Subcutaneous adipose tissue (tissue), 4 donors: ENCODE data around the gene CD164. TPM values are rescaled to one million over a fixed set of nuclear protein-coding genes. Genes with fewer than 3 reads are reported as not detected.

Experiments
- CTCF ChIP-seq: fragments of 450-650 bp; IDR thresholded peaks from one replicate; pipeline ENCODE4 v1.5.1; 2016; ENCODE audit warnings: low read depth, mild to moderate bottlenecking, control low read depth, antibody characterized with exemption, moderate library complexity
- total RNA-seq, 4 donors: library from RNA; depleted of rRNA; stranded (reverse); fragments of >200 nt; gene quantifications; one replicate each; pipeline ENCODE4 v1.1.0, GENCODE V29; 2016

The CD164 gene
- total RNA-seq, 4 donors from 2014 or later, result 177 to 516 (median 317) TPM

GRCh38 chr6:109362102-109362884, 20.0 kb downstream of the CD164 start:
- TF ChIP-seq CTCF, result no peak

GRCh38 chr6:109360791-109361190, 21.5 kb downstream of the CD164 start:
- no peak for TF ChIP-seq CTCF

DNA sequence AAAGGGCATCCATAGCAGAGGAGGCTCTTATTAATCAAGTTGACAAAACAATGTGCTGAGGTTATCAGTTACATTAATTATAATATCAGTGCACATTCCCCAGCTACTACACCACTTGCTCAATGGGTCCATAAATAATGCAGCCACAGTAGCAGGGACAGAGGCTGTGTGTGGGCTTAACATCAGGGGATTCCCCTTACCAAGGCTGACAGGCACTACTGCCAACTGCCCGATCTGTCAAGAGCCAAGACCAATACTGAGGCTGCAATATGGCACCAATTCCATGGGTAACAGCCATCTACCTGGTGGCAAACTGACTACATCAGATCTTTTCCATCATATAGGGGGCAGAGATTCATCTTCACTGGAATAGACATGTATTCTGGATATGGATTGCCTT, 22.0 kb downstream of the CD164 start:
- TF ChIP-seq CTCF, result no peak

GRCh38 chr6:109359248-109359647, 23.0 kb downstream of the CD164 start:
- TF ChIP-seq CTCF, result no peak

GRCh38 chr6:109358204-109358603, 24.1 kb downstream of the CD164 start:
- no peak for TF ChIP-seq CTCF

GRCh38 chr6:109356237-109356636, 26.0 kb downstream of the CD164 start:
- no peak for TF ChIP-seq CTCF

DNA sequence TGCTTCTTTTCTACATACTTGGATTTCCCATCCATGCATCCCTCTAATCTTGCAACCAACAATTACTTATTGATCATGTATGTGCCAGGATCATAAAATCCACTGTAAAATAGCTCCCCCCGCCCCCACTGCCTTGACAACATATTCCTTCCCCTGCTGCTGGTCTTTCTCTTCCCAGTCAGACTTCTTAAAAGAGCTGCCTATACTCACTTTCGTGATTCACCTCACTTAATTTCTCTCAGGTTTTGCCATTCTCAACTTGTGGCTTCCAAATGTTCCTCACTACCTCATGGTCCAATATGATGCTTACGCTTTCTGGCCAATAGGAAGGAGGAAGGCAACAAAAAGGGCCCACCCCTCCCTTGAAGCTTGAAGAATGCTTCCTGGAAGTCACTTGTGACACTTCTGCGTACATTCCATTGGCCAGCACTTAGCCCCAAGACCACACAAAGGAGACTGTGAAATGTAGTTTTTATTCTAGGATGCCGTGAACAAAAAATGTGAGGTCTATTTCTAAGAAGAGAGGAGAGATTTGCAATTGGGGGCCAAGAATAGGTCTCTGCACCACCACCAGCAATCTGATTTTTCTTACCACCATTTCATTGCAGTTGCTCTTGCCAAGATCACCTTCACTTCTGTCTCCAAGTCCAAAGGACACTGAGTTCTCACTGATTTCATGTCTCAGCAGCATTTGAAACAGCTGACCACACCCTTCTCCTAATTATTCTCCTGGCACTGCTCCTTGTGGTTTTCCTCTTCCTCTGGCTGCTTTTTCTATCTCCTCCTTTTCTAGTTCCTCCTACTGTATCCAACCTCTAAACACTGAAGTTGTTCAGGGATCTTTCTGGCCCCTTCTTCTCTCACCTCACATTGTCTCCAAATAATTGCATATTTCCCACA, 30.8 kb downstream of the CD164 start:
- no peak for TF ChIP-seq CTCF
